Measurements from ENCODE around the gene TEX53.

The TEX53 gene

GRCh38 chr9:114678795-114679194, 21.2 kb upstream of the TEX53 start:
- no peak for FAIRE-seq

GRCh38 chr9:114678130-114678529, 20.5 kb upstream of the TEX53 start:
- no peak for FAIRE-seq

GRCh38 chr9:114677418-114677817, 19.8 kb upstream of the TEX53 start:
- no peak for FAIRE-seq

- FAIRE-seq, result no peak
Observed at GRCh38 chr9:114676901-114677300, 19.3 kb upstream of the TEX53 start.

- no peak for FAIRE-seq
Observed at GRCh38 chr9:114674798-114675540, 17.4 kb upstream of the TEX53 start.

GRCh38 chr9:114674076-114674797, 16.6 kb upstream of the TEX53 start:
- no peak for FAIRE-seq

GRCh38 chr9:114671605-114672004, 14.0 kb upstream of the TEX53 start:
- FAIRE-seq, result no peak

- no peak for FAIRE-seq
Observed at GRCh38 chr9:114669961-114670360, 12.4 kb upstream of the TEX53 start.

GRCh38 chr9:114668146-114668545, 10.5 kb upstream of the TEX53 start:
- no peak for FAIRE-seq

GRCh38 chr9:114666851-114667250, 9.2 kb upstream of the TEX53 start:
- FAIRE-seq, result no peak

- no peak for FAIRE-seq
Observed at GRCh38 chr9:114666401-114666800, 8.8 kb upstream of the TEX53 start.

- FAIRE-seq, result no peak
Observed at GRCh38 chr9:114664181-114664580, 6.6 kb upstream of the TEX53 start.

GRCh38 chr9:114662081-114662989, 4.7 kb upstream of the TEX53 start:
- no peak for FAIRE-seq

GRCh38 chr9:114656301-114656700, 1.3 kb downstream of the TEX53 start:
- FAIRE-seq, result no peak

GRCh38 chr9:114655689-114656088, 1.9 kb downstream of the TEX53 start:
- no peak for FAIRE-seq

GRCh38 chr9:114653556-114654159, 3.9 kb downstream of the TEX53 start:
- FAIRE-seq, result peak; percentile 12

GRCh38 chr9:114652776-114653555, 4.6 kb downstream of the TEX53 start:
- no peak for FAIRE-seq

GRCh38 chr9:114643896-114644295, 13.7 kb downstream of the TEX53 start:
- no peak for FAIRE-seq

- FAIRE-seq, result no peak
Observed at GRCh38 chr9:114643001-114643400, 14.6 kb downstream of the TEX53 start.

GRCh38 chr9:114641967-114642366, 15.6 kb downstream of the TEX53 start:
- FAIRE-seq, result no peak

GRCh38 chr9:114638404-114638803, 19.2 kb downstream of the TEX53 start:
- FAIRE-seq, result no peak

- no peak for FAIRE-seq
Observed at GRCh38 chr9:114634387-114634786, 23.2 kb downstream of the TEX53 start.

All from endometrium (tissue), 2 donors.